GM23338 (cell line): Measurements from ENCODE around the gene TRIM73.
"Not testable (repeated sequence)": the region's sequence is repeated elsewhere in the genome, so short reads cannot be mapped to it uniquely, and the experiment has no call there.

Source experiments
- CREB1 ChIP-seq: fragments of 250-450 bp; sonication (Bioruptor Pico); IDR thresholded peaks from 2 replicates; pipeline ENCODE4 v1.5.0; 2020; ENCODE audit warnings: low read depth, mild to moderate bottlenecking, moderate library complexity
- EZH2 ChIP-seq: fragments of 200-600 bp; sonication (generic); IDR thresholded peaks from one replicate; pipeline ENCODE4 v1.8.0; 2017; ENCODE audit warnings: antibody characterized with exemption, mild to moderate bottlenecking, low read depth; ENCODE audit not compliant: unreplicated experiment
- EZH2phosphoT487 ChIP-seq: fragments of 200-600 bp; sonication (generic); IDR thresholded peaks from one replicate; pipeline ENCODE4 v1.8.1; 2018; ENCODE audit warnings: antibody characterized with exemption; ENCODE audit not compliant: unreplicated experiment
- JUNB ChIP-seq: IDR thresholded peaks from one replicate; pipeline ENCODE4 v1.6.1; 2016; ENCODE audit warnings: antibody characterized with exemption; ENCODE audit not compliant: unreplicated experiment
- NANOG ChIP-seq: IDR thresholded peaks from 2 replicates; pipeline ENCODE4 v1.6.1; 2016; ENCODE audit warnings: antibody characterized with exemption, borderline replicate concordance
- POLR2AphosphoS5 ChIP-seq: IDR thresholded peaks from 2 replicates; pipeline ENCODE4 v1.6.1; 2016; ENCODE audit warnings: antibody characterized with exemption, low read depth
- STAT1 ChIP-seq: IDR thresholded peaks from one replicate; pipeline ENCODE4 v1.6.1; 2016; ENCODE audit warnings: antibody characterized with exemption; ENCODE audit not compliant: unreplicated experiment
- ZNF114 ChIP-seq: fragments of 250-450 bp; sonication (Bioruptor Pico); IDR thresholded peaks from 2 replicates; pipeline ENCODE4 v1.5.0; 2020; ENCODE audit warnings: mild to moderate bottlenecking, moderate library complexity
- ZNF331 ChIP-seq: fragments of 250-450 bp; sonication (Bioruptor Pico); IDR thresholded peaks from 2 replicates; pipeline ENCODE4 v1.5.0; 2020; ENCODE audit warnings: low read depth, mild to moderate bottlenecking, moderate library complexity
- TF ChIP-seq, protein P1 (sequence below): IDR thresholded peaks from one replicate; pipeline ENCODE4 v1.6.1; 2018; ENCODE audit warnings: antibody characterized with exemption; ENCODE audit not compliant: unreplicated experiment
- TF ChIP-seq, protein P2 (sequence below), 2 experiments: fragments of 200-600 bp in 1 of 2; sonication (generic) in 1 of 2; conservative IDR thresholded peaks; 2 replicates each; pipeline versions ENCODE4 v1.5.1 to v1.6.1; 2016 to 2017; ENCODE audit warnings: antibody characterized with exemption in 2 of 2, low read depth in 2 of 2, mild to moderate bottlenecking in 2 of 2, moderate library complexity in 1 of 2
- TF ChIP-seq, protein P3 (sequence below): IDR thresholded peaks from 2 replicates; pipeline ENCODE4 v1.6.1; 2016; ENCODE audit warnings: antibody characterized with exemption
- TF ChIP-seq, protein P4 (sequence below): fragments of 250-450 bp; sonication (Bioruptor Pico); IDR thresholded peaks from 2 replicates; pipeline ENCODE4 v1.5.0; 2020; ENCODE audit warnings: mild to moderate bottlenecking, moderate library complexity

DNA sequence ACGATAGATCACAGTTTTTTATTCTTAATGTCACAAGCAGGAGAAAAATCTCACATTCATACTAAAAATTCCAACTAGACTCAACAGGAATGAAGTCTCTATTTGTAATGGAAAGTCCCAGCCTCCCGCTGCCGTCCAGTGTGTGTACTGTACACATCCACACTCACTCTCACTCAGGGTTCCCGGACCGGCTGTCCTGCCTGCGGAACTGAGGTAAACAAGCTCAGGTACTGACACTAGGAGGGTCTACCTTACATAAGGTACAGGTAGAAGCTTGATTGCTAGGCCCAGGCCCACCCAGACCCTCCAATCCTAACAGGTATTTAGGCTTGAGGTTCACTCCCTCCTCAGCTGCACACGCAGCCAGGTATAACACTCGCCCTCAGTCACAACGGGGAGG, 21.4 kb downstream of the TRIM73 start:
- TF ChIP-seq, protein P1, sequence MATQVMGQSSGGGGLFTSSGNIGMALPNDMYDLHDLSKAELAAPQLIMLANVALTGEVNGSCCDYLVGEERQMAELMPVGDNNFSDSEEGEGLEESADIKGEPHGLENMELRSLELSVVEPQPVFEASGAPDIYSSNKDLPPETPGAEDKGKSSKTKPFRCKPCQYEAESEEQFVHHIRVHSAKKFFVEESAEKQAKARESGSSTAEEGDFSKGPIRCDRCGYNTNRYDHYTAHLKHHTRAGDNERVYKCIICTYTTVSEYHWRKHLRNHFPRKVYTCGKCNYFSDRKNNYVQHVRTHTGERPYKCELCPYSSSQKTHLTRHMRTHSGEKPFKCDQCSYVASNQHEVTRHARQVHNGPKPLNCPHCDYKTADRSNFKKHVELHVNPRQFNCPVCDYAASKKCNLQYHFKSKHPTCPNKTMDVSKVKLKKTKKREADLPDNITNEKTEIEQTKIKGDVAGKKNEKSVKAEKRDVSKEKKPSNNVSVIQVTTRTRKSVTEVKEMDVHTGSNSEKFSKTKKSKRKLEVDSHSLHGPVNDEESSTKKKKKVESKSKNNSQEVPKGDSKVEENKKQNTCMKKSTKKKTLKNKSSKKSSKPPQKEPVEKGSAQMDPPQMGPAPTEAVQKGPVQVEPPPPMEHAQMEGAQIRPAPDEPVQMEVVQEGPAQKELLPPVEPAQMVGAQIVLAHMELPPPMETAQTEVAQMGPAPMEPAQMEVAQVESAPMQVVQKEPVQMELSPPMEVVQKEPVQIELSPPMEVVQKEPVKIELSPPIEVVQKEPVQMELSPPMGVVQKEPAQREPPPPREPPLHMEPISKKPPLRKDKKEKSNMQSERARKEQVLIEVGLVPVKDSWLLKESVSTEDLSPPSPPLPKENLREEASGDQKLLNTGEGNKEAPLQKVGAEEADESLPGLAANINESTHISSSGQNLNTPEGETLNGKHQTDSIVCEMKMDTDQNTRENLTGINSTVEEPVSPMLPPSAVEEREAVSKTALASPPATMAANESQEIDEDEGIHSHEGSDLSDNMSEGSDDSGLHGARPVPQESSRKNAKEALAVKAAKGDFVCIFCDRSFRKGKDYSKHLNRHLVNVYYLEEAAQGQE = not testable (repeated sequence)
- TF ChIP-seq EZH2, POLR2AphosphoS5, EZH2phosphoT487, ZNF331, JUNB, CREB1, STAT1, NANOG, ZNF114: not testable (repeated sequence)
- TF ChIP-seq, protein P2, sequence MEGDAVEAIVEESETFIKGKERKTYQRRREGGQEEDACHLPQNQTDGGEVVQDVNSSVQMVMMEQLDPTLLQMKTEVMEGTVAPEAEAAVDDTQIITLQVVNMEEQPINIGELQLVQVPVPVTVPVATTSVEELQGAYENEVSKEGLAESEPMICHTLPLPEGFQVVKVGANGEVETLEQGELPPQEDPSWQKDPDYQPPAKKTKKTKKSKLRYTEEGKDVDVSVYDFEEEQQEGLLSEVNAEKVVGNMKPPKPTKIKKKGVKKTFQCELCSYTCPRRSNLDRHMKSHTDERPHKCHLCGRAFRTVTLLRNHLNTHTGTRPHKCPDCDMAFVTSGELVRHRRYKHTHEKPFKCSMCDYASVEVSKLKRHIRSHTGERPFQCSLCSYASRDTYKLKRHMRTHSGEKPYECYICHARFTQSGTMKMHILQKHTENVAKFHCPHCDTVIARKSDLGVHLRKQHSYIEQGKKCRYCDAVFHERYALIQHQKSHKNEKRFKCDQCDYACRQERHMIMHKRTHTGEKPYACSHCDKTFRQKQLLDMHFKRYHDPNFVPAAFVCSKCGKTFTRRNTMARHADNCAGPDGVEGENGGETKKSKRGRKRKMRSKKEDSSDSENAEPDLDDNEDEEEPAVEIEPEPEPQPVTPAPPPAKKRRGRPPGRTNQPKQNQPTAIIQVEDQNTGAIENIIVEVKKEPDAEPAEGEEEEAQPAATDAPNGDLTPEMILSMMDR (conservative IDR thresholded peaks at IDR 0.05; ENCODE audit: low read depth in 2 of 2) = not testable (repeated sequence)
- TF ChIP-seq, protein P3, sequence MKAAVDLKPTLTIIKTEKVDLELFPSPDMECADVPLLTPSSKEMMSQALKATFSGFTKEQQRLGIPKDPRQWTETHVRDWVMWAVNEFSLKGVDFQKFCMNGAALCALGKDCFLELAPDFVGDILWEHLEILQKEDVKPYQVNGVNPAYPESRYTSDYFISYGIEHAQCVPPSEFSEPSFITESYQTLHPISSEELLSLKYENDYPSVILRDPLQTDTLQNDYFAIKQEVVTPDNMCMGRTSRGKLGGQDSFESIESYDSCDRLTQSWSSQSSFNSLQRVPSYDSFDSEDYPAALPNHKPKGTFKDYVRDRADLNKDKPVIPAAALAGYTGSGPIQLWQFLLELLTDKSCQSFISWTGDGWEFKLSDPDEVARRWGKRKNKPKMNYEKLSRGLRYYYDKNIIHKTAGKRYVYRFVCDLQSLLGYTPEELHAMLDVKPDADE = not testable (repeated sequence)
- TF ChIP-seq, protein P4, sequence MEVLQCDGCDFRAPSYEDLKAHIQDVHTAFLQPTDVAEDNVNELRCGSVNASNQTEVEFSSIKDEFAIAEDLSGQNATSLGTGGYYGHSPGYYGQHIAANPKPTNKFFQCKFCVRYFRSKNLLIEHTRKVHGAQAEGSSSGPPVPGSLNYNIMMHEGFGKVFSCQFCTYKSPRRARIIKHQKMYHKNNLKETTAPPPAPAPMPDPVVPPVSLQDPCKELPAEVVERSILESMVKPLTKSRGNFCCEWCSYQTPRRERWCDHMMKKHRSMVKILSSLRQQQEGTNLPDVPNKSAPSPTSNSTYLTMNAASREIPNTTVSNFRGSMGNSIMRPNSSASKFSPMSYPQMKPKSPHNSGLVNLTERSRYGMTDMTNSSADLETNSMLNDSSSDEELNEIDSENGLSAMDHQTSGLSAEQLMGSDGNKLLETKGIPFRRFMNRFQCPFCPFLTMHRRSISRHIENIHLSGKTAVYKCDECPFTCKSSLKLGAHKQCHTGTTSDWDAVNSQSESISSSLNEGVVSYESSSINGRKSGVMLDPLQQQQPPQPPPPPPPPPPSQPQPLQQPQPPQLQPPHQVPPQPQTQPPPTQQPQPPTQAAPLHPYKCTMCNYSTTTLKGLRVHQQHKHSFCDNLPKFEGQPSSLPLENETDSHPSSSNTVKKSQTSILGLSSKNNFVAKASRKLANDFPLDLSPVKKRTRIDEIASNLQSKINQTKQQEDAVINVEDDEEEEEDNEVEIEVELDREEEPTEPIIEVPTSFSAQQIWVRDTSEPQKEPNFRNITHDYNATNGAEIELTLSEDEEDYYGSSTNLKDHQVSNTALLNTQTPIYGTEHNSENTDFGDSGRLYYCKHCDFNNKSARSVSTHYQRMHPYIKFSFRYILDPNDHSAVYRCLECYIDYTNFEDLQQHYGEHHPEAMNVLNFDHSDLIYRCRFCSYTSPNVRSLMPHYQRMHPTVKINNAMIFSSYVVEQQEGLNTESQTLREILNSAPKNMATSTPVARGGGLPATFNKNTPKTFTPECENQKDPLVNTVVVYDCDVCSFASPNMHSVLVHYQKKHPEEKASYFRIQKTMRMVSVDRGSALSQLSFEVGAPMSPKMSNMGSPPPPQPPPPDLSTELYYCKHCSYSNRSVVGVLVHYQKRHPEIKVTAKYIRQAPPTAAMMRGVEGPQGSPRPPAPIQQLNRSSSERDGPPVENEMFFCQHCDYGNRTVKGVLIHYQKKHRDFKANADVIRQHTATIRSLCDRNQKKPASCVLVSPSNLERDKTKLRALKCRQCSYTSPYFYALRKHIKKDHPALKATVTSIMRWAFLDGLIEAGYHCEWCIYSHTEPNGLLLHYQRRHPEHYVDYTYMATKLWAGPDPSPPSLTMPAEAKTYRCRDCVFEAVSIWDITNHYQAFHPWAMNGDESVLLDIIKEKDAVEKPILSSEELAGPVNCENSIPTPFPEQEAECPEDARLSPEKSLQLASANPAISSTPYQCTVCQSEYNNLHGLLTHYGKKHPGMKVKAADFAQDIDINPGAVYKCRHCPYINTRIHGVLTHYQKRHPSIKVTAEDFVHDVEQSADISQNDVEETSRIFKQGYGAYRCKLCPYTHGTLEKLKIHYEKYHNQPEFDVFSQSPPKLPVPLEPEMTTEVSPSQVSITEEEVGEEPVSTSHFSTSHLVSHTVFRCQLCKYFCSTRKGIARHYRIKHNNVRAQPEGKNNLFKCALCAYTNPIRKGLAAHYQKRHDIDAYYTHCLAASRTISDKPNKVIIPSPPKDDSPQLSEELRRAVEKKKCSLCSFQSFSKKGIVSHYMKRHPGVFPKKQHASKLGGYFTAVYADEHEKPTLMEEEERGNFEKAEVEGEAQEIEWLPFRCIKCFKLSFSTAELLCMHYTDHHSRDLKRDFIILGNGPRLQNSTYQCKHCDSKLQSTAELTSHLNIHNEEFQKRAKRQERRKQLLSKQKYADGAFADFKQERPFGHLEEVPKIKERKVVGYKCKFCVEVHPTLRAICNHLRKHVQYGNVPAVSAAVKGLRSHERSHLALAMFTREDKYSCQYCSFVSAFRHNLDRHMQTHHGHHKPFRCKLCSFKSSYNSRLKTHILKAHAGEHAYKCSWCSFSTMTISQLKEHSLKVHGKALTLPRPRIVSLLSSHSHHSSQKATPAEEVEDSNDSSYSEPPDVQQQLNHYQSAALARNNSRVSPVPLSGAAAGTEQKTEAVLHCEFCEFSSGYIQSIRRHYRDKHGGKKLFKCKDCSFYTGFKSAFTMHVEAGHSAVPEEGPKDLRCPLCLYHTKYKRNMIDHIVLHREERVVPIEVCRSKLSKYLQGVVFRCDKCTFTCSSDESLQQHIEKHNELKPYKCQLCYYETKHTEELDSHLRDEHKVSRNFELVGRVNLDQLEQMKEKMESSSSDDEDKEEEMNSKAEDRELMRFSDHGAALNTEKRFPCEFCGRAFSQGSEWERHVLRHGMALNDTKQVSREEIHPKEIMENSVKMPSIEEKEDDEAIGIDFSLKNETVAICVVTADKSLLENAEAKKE (CRISPR knock-in tag) = not testable (repeated sequence)
